GM18508 (cell line): ENCODE measurements around the gene DAB1.
A peak's percentile ranks its signal among the peaks of the same experiment; 100 is the strongest.

Experiments
- ATAC-seq: cut with Tn5 transposase; IDR thresholded peaks from one replicate; pipeline ENCODE4 v1.9.1; 2021; ENCODE audit warnings: moderate number of reproducible peaks; ENCODE audit not compliant: insufficient read depth, unreplicated experiment

DAB1 gene

DNA sequence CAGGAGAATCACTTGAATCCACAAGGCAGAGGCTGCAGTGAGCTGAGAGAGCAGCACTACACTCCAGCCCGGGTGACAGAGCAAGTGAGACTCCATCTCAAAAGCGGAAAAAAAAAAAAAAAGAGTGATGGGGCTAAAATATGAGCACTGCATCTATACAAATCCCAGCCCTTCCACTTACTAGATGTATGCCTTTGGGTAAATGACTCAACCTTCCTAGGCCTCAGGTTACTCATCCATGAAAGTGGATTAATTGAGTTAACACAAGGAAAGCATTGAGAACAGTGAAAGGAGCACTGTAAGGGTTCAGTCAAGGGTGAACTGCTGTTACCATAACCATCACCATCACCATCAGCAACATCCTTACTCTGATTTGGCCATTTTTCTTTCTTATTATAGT is 231.6 kb downstream of the DAB1 start:
- ATAC-seq = no peak

GRCh38 chr1:57190898-57191297 is 233.0 kb downstream of the DAB1 start:
- no peak for ATAC-seq

DNA sequence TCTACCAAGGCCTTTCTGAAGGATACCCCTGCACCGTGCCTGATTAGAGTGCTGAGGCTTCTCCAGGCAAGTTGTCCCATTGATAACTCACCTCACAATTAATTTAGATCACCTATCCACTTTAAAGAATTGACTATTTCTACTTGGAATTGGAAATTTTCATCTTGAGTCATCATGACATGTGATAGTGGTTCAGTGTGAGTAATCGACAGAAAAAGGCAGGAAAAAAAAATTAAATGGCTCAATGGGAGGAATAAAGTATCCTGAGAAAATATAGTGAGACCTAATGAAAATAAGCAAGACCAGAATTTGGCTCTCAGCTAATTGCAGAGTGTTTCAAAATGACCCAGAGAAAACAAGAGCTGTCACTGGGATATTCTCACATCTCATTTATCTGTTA is 235.7 kb downstream of the DAB1 start:
- ATAC-seq = no peak

DNA sequence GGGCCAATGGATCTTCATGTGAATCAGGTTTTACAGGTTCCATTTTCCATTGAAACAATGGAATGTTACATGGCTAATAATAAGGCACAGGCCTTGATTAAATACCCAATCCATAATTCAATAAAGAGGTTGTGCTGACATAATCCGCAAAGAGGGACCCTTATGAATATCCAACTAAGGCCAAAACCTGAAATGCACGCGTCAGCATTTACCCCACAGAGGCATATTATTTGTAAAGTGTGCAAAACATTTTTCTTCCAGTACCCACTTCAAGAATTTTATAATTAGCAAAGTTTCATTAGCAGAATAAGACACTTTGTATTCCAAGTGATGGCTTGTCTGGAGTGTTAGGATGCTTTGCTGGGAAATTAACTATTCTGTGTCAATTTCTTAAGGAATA is 237.4 kb downstream of the DAB1 start:
- no peak for ATAC-seq

- no peak for ATAC-seq
Observed at GRCh38 chr1:57179001-57179400, 244.9 kb downstream of the DAB1 start.

DNA sequence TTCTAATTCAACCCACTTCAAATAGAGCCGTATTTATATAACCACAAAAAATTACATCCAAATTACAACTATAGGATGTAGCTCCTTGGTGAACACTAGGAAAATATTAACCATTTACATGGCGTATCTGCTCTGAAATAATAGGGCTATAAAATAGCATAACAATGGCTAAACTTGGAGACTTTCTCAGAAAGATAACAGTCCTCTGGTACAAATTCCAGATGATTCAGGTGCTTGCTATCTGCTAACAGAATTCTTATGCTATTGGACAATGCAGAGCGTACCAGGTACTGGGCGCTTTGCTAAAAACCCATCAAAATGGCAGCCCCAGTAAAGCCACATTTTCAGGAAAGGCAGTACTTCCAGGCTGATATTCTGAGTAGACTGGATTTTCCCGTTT is 248.4 kb downstream of the DAB1 start:
- ATAC-seq = no peak

DNA sequence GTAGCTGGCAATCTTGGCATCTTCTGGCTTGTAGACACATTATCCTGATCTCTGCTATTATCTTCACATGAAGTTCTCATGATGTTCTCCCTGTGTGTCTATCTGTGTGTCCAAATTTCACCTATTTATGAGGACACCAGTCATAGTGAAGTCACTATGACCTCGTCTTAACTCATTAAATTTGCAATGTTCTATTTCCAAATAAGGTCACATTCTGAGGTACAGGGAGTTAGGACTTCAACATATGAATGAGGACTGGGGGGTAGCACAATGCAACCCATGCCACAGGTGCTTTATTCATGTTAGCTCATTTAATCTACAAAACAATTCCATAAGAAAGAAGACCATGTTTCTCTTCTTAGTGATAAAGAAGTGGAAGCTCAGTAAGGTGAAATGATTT is 251.8 kb downstream of the DAB1 start:
- ATAC-seq = no peak

- ATAC-seq = peak; percentile 49
Observed at GRCh38 chr1:57167997-57168396, 255.9 kb downstream of the DAB1 start.

- no peak for ATAC-seq
Observed at GRCh38 chr1:57165546-57165945, 258.3 kb downstream of the DAB1 start.

DNA sequence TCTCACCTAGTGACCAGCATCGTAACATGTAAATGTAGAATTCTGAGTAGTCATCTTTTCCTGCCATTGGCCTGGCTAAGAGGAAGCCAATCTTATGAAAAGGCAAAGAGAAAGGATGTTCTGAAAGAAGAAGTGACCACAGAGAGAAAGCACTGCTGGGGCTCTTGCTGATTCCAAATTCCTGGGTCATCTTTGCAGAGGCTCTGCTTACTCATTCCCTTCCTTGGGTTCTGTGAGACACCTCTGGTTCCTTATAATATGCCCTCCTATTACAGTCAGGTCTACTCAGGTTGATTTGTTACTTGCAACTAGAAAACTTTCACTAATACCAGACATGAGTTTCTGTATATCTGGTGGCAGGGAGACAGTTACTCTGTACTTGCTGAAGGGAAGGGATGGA is 259.3 kb downstream of the DAB1 start:
- ATAC-seq = no peak

DNA sequence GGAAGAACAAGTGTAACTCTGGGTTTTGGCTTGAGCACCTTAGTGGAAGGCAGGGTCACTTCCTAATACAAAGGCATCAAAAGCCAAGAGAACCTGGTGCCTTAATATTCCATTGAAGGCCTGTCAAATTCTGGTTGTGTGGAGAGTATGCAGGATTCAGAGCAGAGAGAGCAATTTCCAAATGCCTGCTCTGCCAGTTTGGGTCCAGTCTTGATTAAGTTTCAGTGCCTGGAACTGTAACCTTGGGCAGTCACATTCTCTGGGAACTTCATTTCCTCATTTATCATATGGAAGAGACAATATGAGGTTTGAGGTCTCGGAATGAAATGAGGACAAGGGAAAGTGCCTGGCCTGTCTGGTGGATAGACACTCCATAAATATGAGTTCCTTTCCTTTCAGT is 260.1 kb downstream of the DAB1 start:
- ATAC-seq = no peak

GRCh38 chr1:57163325-57163724 is 260.5 kb downstream of the DAB1 start:
- no peak for ATAC-seq

GRCh38 chr1:57162607-57163261 is 261.1 kb downstream of the DAB1 start:
- no peak for ATAC-seq

GRCh38 chr1:57160594-57160993 is 263.3 kb downstream of the DAB1 start:
- ATAC-seq = no peak

DNA sequence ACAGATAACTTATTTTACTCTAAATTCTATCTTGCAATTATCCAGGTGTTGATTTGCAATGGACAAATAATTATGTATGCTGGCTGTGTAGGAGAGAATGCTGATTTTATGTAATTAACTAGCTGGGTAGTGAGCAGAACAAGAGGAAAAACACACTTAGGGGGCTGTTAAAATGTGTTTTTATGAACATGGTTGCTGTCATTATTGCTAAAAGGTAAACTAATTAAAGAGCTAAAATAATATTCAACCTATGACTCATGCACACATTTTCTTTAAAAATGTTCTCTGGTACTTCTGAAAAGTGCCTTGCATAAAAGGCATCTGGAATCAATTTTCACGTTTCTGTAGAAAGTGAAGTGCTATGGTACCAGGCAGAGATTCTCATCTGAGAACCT is 265.3 kb downstream of the DAB1 start:
- ATAC-seq = no peak

GRCh38 chr1:57157818-57158603 is 265.8 kb downstream of the DAB1 start:
- peak; percentile 74 for ATAC-seq

GRCh38 chr1:57156907-57157306 is 267.0 kb downstream of the DAB1 start:
- no peak for ATAC-seq

GRCh38 chr1:57146100-57146499 is 277.8 kb downstream of the DAB1 start:
- ATAC-seq = no peak

- ATAC-seq = no peak
Observed at GRCh38 chr1:57142999-57143398, 280.9 kb downstream of the DAB1 start.

- no peak for ATAC-seq
Observed at GRCh38 chr1:57142169-57142568, 281.7 kb downstream of the DAB1 start.

DNA sequence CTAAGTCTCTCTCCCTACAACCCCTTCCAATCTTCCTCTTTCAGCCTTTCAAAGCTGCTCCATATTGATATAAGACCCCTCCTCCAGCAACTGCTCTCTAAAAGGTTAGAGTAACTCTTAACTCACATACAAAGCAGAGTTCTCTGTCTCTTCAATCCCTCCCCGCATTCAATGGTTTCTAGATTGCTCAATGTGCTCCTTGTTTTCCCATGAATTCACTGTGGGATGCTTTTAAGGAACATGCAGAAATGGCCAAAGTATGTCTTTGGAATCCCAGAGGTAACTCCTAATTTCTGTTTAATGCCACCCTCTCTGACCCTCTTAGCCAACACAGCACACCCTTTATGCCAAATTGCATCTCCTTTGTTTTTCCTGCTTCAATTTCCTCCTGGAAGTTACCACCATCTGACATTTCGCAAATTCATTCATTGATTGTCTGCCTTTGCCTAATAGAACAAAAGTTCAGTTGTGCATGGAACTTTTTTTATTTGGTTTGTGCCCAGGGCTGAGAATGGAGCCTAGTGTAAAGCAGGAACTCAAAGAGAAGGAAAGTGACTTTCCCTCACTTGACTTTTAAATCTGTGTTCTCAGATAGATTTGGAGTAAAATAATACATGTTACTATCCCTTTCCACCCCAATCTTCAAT is 285.3 kb downstream of the DAB1 start:
- no peak for ATAC-seq

DNA sequence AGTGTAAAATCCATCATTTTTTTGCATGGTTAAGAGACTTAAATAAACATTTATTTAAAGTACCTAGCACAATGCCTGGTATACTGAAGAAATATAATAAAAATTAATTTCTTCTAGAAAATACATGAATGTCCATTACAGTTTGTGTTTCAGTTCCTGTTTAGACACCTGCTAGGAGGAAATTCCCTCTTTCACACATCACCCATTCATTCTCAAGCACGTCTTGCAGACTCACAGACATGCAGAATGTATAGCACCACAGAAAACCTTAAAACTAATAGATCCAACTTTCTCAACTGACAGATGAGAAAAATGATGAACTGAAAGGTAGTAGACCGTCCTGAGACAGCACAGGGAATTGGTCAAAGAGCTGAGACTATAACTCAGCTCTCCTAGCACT is 285.9 kb downstream of the DAB1 start:
- peak; percentile 48 for ATAC-seq
